Glomerular visceral epithelial cell (primary cell): Measurements from ENCODE around the gene KLHL29.

Source experiments
- DNase-seq: peaks from one replicate; pipeline ENCODE4 v3.0.0-alpha.2; 2016; ENCODE audit errors: extremely low spot score

Gene KLHL29

GRCh38 chr2:23593752-23594459, 208.9 kb downstream of the KLHL29 start:
- no peak for DNase-seq

DNA sequence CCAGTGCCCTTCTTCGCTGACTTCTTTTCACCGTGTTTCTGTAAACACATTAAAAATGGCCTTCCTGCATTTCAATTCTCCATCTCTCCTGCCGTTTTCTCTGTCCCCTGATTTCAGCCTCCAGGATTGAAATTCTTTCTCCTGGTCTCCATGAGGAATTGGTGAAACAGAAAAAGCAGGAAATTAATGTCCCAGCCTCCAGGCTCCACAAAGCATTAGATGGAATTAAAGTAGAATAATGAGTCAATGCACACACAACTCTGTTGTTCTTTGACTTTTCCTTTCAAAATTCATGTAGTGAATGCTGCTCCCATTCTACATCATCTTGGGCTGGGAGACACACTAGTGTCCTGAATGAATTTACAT, 209.5 kb downstream of the KLHL29 start:
- DNase-seq: no peak

DNA sequence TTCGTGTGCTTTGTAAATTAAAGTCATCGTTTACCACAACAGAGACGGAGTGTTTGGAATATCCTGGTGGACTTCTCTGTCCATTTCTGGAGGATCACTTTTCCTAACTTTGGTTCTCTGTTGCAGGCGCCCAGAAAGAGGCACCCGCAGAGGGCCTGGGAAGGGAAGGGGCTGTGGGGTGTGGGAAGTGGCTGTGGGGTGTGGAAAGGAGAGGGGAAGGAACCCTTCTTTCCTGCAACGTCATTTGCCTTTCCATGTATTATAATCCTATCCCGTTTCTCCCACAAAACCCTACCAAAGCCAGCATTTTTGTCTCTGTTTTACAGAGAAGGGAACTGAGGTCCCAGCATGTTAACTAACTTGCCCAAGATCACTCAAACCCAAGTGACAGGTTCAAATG, 210.0 kb downstream of the KLHL29 start:
- DNase-seq: no peak

DNA sequence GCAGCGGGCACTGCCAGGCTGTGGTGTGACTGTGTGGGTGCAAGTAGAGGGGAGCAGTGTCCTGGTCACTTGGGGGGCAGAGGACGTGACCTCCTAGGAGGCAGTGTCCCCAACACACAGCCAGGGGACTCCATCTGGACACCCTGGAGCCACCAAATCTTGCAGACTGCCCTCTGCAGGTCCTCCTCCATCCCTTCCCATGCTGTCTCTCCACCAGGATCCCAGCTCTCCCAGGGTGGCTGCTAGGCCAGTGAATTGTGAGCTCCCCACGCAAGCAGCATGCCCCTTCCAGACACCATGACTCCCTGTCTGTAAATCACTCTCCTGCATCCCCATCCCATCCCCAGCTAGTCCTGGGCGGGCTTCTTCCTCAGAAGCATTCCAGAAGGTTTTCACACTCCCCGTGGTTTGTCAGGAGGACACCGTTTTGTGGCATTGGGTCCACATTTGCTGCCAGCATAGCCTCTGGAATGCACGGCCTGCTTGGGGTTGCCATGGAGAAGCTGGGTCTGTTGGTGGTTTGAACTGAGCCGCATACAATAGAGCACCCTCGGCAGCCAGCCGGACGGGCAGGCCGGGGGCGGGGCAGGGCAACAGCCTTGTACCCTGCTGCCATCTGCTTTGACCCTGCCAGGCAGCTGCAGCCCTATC, 210.7 kb downstream of the KLHL29 start:
- peak; percentile 60 for DNase-seq

GRCh38 chr2:23596316-23596885, 211.4 kb downstream of the KLHL29 start:
- no peak for DNase-seq

- no peak for DNase-seq
Measured at GRCh38 chr2:23597687-23598086, 212.7 kb downstream of the KLHL29 start.

DNA sequence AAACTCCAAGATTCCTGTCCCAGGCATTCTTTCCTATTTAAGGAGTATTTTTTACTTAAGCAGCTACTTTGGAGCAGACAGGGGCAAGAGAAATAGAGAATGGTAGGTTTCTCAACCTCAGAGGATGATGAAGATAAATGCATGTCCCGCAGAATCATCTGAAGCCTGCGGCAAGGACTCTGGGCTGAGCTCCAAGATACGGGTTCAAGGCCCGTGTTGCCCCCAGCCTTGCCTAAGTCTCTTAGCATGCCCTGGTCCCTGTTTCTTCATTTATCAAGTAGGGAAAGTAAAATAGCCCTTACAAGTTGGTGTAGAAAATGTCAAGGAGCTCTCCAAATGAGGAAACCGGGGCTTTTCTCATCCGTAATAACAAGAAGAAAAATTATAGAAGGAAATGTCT, 214.0 kb downstream of the KLHL29 start:
- DNase-seq: no peak

GRCh38 chr2:23599667-23600066, 214.7 kb downstream of the KLHL29 start:
- DNase-seq: no peak

- no peak for DNase-seq
Measured at GRCh38 chr2:23600346-23600745, 215.4 kb downstream of the KLHL29 start.

DNA sequence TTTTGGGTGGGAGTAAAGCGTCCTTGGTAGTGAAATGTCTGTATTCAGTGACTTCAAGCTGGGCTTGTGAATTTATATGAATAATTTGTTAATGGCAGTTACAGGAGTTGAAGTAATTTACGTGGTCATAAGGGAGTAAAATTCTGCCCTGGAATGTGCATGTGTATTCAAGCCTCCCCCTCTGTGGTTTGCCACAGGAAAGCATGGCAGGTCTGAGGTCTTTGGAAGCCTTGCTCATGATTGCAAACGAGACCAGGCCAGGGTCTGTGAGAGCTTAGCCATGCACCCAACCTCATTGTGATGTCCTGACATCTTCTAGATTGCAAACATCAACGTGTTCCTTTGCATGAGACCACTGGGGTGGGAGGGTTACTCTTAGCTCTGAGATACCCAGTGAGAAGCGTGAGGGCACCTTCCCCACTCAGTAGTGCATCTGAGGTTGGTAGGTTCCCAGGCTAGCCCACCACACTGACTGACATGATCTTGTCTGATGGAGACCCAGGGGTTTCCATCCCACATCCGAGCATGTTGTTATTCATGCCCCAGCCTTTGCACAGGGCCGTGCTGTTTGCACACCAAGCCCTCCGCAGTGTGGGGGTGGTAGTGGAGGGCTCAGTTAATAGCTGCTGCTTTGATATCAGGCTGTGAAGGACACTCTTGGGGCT, 216.5 kb downstream of the KLHL29 start:
- DNase-seq: peak; percentile 39

- DNase-seq: peak; percentile 65
Measured at GRCh38 chr2:23602116-23602515, 217.1 kb downstream of the KLHL29 start.

- DNase-seq: no peak
Measured at GRCh38 chr2:23603156-23603555, 218.2 kb downstream of the KLHL29 start.

DNA sequence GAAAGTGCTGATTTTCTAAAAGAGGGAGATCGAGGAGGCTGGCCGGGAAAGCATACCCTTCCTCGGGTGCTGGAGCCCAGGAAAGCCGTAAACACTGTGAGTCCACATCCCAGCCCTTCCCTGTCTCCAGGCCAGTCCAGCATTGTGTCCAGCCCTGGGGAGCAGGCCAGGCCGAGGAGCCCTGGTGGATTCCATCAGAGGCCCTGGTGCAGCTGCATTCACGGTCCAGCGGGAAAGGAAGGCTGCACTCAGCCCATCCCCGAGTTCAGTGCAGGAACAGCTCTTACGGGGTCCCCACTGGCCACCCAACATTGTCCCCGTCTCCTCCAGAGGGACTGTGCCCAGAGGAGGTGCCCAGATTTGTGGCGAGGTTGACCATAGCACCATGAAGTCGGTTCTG, 218.6 kb downstream of the KLHL29 start:
- DNase-seq: no peak

GRCh38 chr2:23604731-23605130, 219.8 kb downstream of the KLHL29 start:
- DNase-seq: no peak

DNA sequence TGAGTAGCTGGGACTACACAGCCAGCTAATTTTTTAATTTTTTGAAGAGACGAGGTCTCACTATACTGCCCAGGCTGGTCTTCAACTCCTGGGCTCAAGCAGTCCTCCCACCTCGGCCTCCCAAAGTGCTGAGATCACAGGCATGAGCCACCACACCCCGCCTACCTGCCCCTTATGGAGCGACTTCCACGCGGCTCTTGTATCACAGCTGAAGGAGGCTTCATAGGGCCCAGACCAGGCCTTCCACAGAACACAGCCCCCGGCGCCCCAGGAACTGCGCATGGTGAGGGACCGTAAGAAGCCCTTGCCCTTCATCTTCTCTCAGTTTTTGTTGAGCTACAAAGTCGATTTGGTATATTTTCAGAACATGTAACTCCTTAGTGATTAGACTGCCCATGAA, 220.3 kb downstream of the KLHL29 start:
- no peak for DNase-seq

DNA sequence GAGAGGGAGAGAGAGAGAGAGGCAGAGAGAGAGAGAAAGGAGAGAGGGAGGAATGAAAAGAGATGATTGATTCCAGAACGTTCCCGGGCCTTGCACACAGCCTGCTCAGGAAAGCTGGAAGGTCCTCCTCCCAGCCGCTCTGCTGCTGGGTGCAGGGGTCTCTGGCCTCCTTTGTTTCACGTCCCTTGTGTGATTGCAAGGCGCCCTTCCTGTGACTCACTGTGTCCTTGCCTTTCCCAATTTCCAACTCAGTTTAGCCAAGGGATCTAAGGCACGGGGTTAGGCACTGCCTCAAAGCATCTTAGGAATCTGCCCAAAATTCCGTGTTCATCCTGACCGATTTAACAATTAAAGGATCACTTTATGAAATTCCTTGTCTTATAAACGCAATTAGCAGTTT, 221.2 kb downstream of the KLHL29 start:
- no peak for DNase-seq

DNA sequence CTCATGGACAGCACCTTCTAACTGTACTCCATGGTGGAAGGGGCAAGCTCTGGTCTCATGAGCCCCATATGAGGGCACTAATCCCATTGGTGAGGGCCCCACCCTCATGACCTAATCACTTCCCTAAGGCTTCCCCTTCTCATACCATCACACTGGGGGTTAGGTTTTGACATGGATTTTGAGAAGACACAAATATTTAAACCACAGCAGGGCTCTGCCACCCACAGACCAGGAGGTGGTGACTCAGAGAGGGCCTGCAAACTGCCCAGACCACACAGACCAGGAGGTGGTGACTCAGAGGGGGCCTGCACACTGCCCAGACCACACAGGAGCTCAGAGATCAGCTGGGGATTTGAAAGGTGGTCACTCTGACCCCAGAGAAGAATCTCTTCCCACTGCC, 222.0 kb downstream of the KLHL29 start:
- DNase-seq: peak; percentile 83

GRCh38 chr2:23607925-23608324, 222.9 kb downstream of the KLHL29 start:
- DNase-seq: no peak

GRCh38 chr2:23609254-23609653, 224.3 kb downstream of the KLHL29 start:
- DNase-seq: no peak

DNA sequence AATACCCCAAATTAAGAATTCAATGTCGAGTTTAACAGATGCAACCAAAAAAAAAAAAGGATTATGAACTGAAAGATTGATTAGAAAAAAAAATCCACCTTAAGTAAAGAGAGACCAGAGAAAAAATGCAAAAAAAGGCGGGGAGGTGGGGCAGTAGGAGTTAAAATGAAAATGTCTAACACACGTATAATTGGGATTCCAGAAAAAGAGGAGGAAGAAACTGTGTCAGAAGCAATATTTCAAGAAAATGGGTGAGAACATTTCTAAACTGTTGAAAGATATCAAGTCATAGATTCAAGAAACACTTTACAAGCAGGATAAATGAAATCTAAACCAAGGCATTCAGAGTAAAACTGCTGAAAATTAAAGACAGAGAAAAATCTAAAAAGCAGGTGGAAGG, 226.9 kb downstream of the KLHL29 start:
- no peak for DNase-seq

DNA sequence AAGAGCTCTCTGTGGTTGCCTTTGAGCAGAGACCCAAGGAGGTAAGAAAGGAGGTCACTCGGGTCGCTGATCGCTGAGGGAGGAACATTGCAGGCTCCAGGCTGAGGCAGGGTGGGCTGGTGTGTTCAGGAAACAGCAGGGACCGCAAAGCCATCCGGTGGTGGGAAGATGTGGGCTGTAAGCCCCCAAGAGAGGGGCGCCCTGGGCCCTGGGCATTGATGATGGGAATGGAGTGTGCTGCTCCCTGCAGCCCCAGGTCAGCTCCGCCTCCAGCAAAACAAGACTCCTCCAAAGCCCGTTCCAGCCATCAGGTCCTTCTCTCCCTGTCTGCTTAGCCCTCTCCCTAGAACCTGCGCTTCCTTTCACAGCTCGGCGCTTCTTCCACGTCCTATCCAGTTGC, 229.7 kb downstream of the KLHL29 start:
- DNase-seq: no peak

DNA sequence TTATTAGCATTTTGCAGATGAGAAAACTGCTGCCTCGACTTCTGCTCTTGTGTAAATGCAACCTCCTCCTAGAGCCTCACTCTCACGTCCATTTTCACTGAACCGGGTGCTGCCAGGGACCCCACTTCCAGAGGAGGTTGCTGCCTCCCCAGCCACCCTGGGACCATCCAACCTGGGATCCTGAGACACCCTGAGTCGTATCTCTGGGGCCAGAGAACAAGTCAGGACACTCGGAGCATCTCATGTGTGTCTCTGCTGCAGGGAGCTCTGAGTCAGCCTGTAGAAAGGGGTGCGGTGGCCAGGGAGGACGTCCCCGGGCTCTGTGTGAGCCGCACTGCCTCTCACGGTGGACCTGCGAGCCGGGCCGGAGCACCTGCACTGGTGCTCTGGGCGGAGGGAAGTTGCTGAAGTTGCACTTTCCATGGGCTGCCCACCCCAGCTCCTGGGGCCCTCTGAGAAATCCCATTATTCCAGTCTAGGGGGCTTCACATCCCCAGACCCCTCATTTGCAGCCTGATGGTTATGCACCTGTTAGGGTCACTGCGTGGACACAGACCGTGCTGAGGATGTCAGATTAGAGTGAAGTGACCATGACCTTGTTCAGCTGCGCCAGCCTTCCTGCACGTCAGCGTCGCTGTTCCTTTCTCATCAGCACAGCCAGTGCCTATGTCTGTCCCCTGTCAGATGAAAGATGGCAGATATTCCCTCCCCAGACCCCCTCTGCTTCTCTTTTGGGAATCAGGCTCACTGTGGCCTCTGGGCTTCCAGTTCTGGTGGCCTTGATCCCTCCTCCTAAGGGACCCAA, 230.4 kb downstream of the KLHL29 start:
- DNase-seq: no peak
